NCI-H187 (cell line): ENCODE results near the gene SPIB.
"Not testable (repeated sequence)": the region's sequence is repeated elsewhere in the genome, so short reads cannot be mapped to it uniquely, and the experiment has no call there.

Experiments
- DNase-seq, 2 experiments: peaks; one replicate each; lab custom pipeline; 2025; lab: John Stamatoyannopoulos, UW

SPIB gene

DNA sequence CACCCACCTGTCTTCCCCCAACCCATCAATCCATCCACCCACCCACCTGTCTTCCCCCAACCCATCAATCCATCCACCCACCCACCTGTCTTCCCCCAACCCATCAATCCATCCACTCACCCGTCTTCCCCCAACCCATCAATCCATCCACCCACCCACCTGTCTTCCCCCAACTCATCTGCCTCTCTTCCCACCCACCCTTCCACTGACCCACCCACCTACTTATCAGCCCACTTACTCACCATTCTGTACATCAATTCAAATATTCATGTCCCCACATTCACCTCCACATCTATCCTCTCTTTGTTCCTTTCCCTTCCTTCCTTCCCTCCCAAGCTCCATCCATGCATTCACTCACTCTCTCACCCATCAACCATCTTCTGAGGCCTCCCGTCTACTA is 20.4 kb downstream of the SPIB start:
- DNase-seq = not testable (repeated sequence)

DNA sequence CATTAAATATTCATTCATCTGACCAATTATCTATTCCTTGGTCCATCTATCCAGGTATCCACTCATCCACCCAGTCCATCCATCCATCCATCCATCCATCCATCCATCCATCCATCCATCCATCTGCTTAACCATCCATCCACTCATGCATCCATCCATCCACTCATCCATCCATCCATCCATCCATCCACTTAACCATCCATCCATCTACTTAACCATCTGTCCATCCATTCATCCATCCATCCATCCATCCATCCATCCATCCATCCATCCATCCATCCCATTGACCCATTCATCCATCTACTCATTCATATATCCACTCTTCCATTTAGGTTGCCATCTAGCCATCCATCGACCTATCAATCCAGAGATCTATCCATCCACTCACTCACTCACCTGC is 25.3 kb downstream of the SPIB start:
- no peak for DNase-seq

DNA sequence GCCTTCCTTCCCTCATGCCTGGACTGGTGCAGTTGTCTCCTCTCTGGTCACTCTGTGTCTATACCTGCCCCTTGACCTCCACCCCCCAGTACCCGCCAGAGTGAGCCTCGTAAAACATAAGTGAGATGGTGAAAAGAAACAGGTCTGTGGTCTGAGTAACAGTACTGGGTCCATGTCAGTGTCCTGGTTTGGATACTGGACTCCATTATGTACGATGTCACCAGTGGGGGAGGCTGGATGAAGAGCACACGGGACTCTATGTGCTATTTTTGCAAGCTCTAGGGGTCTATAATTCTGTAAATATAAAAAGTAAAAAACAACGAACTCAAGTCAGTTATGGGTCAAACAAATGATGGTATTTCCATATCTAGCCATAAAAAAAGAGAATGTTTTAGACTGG is 28.3 kb downstream of the SPIB start:
- DNase-seq = no peak

DNA sequence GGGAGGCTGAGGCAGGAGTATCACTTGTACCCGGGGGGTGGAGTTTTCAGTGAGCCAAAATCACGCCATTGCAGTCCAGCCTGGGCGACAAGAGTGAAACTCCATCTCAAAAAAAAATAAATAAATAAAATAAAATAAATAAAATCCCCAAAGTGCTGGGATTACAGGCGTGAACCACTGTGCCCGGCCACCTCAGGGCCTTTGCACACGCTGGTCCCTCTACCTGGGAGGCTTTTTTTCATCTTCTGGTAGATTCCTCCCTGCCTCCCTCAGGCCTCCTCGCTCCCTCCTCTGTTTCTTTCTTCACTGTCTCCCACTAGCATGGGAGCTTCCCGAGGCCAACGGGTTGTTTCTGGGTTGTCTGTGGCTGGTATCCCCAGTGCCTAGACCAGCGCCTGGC is 29.0 kb downstream of the SPIB start:
- DNase-seq = no peak

DNA sequence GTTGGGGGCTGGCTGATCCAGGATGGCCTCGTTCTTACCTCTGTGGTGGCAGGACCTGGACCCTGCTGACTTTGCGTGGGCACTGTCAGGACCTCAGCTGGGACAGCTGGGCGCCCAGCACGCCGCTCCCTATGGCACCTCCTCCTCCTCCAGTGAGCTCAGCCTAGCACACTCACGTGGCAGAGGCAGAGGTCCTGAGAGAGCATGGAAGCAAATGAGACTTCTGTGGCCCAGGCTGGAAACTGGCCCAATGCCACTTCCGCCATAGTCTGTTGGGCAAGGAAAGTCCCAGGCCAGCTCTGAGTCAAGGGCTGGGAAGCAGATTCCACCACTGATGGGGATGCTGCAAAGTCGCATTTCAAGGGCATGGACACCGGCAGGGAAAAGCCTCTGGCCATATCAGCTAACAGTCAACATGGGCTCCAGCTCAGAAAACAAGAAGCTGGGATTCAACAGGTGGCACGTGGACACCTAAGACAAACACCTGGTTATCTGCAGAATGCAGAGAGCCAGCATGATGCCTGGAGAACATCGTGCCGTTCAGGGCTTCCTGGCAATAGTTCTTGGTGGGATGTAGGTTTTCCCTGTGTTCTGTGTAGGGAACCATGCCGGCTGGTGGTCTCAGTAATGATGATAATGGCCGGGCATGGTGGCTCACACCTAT is 30.6 kb downstream of the SPIB start:
- no peak for DNase-seq

DNA sequence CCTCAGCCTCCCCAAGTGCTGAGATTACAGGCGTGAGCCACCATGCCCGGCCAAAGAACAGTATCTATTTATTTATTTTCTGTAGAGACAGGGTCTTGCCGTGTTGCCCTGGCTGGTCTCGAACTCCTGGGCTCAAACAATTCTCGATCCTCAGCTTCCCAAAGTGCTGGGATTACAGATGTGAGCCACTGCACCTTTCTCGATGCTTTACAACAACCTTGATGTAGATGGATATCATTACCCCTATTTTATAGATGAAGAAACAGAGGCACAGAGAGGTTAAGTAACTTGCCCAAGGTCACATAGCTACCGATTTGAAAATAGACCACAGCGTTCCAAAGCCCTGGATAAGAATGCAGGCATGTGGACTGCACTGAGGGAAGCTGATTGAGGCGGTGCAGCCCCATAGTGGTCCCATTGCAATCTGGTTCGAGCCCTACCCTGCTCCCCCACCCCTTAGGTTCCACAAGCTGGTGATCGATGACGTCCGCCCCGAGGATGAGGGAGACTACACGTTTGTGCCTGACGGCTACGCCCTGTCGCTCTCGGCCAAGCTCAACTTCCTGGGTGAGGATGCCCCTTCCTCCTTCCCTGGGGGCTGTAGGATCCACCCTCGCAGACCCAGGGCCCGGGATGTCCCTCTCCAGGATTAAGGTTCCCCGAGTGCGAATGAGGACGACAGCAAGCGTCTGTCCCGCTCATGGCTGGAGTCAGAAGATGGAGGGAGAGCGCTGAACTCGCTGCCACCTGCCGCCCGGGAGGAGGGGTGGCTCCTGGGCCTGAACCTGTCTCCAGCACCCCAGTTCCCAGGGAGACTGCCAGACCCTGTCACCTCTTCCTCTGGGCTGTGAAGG is 31.9 kb downstream of the SPIB start:
- DNase-seq = no peak

DNA sequence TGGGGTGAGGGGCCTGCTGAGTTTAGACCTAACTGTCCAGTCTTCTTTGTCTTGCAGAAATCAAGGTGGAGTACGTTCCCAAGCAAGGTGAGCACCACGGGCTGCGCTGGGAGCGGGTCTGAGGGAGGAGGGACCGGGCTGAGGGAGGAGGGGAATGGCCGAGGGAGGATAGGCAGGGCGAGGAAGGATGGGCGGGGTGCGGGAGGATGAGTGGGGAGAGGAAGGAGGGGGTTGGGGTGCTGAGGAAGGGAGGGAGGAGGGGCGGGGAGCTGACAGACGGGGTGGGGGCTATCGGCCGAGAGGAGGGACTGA is 32.4 kb downstream of the SPIB start:
- DNase-seq = no peak

DNA sequence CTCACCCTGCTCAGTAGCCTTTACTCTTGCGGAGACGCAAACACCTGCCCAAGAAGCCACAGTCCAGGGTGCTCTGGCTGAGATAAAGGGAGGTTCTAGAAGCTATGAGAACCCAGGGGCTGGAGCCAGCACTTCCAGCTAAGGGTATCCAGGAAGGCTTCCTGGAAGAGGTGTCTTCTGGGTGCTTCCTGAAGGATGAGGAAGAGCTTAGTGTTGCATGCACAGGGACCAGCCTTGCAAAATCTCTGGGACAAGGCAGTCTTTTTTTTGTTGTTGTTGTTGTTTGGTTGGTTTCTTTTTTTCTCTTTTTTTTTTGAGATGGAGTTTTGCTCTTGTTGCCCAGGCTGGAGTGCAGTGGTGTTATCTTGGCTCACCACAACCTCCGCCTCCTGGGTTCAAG is 34.5 kb downstream of the SPIB start:
- no peak for DNase-seq

DNA sequence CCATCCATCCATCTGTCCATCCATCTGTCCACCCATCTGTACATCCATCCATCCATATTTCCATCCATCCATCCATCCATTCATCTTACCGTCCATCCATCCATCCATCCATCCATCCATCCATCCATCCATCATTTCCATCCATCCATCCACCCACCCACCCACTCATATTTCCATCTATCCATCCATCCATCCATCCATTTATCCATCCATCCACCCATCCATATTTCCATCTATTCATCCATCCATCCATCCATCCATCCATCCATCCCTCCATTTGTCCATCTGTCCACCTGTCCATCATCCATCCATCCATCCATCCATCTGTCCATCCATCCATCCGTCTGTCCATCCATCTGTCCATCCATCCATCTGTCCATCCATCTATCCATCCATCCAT is 37.3 kb downstream of the SPIB start:
- DNase-seq = no peak

DNA sequence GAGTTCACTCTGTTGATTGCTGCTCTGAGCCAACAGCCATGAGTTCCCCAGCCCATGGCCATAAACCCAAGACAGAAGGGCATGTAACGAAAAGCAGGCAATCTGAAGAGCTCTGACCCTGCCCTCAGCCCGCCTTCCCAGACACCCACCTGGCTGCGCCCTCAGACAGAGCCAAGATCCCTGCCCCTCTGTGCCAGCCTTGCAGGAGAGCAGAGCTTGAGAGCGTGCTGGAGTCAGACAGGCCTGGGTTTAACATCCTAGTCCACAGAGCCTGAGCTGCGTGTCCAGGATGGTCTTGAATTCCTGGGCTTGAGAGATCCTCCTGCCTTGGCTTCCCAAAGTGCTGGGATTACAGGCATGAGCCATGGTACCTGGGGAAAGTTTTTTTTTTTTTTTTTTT is 38.6 kb downstream of the SPIB start:
- DNase-seq = no peak

DNA sequence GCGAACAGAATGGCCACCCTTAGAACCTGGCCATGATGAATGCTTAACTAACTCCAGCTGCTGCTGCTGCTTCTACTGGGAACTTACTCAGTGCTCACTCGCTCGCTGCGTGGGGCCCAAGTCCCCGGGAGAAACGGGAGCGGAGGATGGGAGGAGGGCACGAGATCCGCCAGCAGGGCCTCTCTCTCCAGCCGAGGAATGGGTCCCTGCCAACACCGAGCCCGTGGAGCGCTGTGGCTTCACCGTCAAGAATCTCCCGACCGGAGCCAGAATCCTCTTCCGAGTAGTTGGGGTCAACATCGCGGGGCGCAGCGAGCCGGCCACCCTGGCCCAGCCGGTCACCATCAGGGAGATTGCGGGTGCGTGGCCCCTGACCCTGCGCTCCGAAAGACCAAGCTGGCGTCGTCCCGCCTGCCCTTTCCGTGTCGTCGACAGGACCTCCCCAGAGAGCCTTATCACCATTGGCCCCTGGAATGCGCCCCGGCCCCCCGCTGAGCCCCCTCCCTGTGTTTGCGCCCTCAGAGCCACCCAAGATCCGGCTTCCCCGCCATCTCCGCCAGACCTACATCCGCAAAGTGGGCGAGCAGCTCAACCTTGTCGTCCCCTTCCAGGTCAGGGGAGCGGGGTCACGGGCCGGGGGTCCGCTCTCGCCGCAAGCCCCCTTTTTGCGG is 39.8 kb downstream of the SPIB start:
- no peak for DNase-seq

DNA sequence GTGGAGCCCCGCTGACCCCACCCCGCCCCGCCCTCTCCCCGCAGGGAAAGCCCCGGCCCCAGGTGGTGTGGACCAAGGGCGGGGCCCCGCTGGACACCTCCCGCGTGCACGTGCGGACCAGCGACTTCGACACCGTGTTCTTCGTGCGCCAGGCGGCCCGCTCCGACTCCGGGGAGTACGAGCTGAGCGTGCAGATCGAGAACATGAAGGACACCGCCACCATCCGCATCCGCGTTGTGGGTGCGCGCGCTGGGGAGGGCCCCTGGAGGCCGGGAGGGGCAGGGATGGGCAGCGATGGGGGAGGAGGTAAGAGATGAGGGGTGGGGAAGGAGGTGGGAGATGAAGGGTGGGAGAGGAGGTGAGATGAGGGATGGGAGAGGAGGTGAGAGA is 40.3 kb downstream of the SPIB start:
- no peak for DNase-seq

DNA sequence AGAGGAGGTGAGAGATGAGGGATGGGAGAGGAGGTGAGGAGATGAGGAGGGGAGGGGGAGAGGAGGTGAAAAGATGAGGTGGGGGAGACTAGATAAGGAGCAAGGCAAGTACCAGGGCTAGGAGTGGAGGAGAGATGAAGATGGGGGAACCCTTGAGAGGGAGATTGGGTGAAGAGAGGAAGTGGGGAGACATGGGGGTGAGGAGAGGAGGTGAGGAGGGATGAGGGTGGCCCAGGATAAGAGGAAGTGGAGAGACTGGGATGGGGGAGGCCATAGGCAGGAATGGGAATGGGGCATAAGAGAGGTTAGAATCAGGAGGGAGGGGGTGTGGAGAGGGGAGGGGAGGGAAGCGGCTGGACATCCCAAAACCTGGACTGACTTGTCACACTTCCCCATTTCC is 40.9 kb downstream of the SPIB start:
- DNase-seq = no peak

DNA sequence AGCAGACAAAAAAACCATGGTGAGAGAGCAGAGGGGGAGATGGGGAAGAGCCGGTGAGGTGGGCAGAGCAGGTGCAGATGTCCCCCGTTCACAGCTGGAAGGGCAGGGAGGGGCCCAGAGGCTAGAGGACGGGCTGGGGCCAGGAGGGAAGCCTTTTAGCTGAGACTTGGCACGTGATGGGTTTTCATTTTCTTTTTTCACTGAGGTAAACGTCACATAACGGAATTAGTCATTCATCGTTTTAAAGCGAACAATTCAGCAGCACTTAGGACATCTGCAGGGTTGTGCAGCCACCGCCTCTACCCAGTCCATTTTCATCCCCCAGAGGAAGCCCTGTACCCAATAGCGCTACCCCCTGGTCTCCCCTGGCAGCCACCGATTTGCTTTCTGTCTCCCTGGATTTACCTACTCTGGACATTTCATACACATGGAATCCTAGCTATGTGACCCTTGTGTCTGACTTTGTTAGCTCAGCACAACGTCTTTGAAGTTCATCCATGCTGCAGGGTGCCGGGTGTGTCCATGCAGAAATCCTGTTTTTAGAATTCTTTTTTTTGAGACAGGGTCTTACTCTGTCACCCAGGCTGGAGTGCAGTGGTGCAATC is 41.5 kb downstream of the SPIB start:
- no peak for DNase-seq

DNA sequence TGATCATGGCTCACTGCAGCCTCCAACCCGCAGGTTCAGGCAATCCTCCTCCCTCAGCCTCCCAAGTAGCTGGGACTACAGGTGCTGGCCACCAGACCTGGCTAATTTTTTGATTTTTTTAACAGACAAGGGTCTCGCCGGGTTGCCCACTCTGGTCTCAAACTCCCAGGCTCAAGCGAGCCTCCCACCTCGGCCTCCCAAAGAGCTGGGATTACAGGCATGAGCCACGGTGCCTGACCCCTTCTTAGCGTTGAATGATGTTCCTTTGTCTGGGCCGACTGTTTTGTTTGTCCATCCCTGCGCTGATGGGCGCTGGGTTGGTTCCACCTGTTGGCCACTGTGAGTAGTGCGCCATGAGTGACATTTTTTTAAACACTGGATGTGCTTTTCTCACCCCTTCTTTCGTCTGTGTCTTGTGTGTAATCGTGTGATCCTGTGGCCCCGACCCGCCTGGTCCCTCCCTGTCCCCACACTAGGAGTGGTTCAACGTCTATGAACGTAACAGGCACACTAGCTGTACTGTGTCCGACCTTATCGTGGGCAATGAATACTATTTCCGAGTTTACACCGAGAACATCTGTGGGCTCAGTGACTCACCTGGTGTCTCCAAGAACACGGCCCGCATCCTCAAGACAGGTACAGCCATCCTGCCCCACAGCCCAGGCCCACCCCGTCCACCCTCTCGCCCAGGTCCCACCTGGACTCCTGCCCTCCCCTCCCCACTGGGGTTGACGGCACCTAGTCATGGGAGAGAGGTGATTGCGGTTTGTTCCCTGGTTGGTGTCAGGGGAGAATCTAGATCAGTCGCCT is 42.5 kb downstream of the SPIB start:
- DNase-seq = peak; percentile 14 to 39

DNA sequence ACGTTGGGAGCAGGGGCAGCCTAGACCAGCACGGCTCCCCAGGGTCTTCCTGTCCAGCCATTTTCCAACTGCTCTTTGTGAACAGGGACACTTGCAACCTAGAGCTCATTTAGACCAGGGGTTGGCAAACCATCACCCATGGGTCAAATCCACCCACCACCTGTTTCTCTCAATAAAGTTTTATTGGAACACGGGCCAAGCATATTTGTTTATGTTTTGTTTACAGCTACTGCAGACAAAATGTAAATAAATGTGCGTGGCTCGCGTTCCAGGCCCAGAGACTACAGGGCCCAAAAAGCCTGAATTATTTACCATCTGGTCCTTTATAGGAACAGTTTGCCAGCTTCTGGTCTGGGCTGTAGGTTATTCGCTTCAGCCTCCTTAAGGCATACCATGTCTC is 44.2 kb downstream of the SPIB start:
- DNase-seq = no peak

DNA sequence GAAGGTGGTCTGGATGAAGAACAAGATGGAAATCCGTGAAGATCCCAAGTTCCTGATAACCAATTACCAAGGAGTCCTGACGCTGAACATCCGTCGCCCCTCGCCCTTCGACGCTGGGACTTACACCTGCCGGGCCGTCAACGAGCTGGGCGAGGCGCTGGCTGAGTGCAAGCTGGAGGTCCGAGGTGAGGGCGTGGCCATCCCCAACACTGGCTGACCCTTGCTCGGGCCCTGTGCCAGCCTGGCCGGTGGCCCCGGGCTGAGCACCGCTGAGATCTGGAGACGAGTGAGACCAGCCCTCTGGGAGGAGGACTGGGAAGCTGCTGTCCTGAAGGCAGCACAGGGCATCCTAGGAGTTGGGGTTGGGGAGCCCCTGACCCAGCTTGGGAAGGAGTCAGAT is 45.6 kb downstream of the SPIB start:
- no peak for DNase-seq

DNA sequence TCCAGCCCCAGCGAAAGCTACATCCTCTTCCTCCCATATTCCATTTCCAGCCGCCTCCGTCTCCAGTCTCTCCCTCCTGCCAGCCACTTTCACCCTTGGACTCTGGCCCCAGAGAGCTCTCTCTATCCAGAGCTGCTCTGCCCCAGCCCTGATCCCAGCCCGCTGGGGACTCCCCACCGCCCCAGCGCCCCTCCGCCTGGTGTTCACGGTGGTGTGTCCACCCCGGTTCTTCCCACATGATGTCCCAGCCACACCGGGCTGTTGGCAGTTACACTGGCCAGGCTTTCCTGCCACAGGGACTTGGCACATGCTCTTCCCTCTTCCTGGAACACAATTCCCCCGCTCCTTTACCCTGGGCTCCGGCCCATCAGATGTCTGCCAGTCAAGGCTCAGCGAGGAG is 46.3 kb downstream of the SPIB start:
- no peak for DNase-seq

DNA sequence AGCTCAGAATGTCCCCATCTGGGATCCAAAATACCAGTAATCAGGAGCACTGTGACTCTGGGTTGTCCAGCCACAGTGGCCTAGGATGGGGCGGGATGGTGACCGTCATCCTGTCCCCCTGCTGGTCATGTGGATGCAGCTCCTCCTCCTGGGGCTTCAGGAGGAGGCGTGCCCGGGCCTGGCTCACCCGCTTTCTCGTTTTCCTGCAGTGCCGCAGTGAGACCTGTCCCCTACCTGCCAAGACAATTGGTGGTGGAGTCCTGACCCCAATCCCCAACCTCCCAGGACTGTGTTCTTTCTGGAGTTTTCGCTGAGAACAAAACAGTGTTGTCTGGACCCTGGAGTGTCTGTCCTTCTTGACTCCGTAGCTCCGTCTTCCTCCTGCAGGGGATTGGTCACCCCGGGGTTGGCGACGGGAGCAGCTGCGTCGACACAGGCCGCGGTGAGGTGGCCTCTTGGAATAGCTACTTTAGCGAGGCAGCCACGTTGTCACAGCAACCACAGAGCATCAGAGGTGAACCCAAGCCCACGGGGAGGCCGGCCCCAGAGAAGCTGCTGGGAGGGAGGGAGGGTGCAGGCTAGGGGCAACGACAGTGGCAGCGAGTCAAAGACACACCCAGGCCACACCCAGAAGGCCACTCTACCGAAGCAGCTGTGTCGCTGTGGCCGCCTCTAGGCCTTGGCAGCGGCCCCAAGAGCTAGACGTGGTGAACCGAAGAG is 47.4 kb downstream of the SPIB start:
- no peak for DNase-seq

DNA sequence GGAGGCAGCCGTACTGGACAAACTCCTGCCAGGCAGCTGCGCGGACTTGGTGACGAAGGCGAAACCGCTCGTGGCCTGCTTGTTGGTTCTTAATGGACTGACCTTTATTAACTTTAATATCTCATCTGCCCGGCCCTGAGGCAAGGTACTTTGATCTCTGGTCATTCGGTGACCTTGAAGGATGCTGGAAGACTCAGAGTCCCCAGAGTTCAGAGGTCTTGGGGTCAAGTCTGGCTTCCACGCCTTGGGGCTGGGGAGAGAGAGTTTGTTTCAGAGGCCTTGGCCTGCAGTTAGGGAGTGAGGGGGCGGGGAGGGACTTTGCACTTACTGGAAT is 47.9 kb downstream of the SPIB start:
- no peak for DNase-seq

DNA sequence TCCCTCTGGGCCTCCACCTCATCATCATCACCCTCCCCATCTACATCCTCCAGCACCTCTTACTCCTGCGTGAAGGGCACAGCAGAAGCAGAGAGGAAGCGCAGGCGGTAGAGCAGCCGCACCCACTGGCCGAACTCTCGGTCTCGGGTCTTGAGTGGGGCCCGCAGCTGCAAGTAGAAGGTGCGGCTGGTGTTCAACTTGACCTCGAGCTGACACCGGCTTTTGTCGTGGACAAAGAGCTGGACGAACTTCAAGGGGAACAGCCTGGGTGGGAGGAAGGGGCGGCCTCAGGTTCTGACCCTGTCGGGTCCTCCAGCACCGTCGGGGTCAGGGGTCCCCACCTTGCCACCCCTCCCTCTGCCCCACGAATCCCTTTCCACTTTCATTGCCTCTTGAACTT is 48.8 kb downstream of the SPIB start:
- no peak for DNase-seq

DNA sequence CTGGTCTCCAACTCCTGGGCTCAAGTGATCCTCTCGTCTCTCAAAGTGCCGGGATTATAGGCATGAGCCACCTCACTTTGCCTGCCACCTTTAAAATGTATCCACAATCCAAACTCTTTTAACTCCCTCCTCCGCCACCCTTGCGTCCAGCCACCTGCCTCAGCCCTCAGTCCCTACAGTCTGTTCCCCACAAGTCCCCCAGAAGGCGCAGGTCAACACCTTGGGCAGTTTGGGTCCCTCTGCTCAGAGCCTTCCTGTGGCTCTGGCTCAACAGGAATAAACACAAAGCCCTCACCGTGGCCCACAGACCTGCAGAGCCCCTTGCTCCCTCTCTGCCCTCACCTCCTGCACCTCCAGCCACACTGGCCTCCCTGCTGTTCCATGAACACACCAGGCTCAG is 50.1 kb downstream of the SPIB start:
- DNase-seq = no peak
